Caco-2 (cell line): ENCODE measurements around the gene IL27RA. TPM values are rescaled to one million over a fixed set of nuclear protein-coding genes. Genes with fewer than 3 reads are reported as not detected.

Source experiments
- BruUV-seq: library from RNA; stranded (reverse); fragments of 400-500 nt; replicated peaks from 2 replicates; lab custom pipeline; 2021; lab: Mats Ljungman, UMichigan
- CTCF ChIA-PET: fragments of 300-600 bp; sonication (Branson Sonifier 250); formaldehyde crosslinking; loops from one replicate; lab custom pipeline; 2022; ENCODE audit warnings: antibody characterized with exemption; lab: Charles Lee
- POLR2A ChIA-PET: fragments of 300-600 bp; sonication (Branson Sonifier 250); formaldehyde crosslinking; loops from one replicate; lab custom pipeline; 2022; ENCODE audit warnings: antibody characterized with exemption; lab: Charles Lee
- DNase-seq, 2 experiments: peaks; one replicate each; pipeline versions ENCODE4 v3.0.0 to v3.0.0-alpha.2; 2020 to 2022
- H3K27me3 ChIP-seq: replicated peaks from 2 replicates; pipeline ENCODE4 v1.6.0; 2011; ENCODE audit warnings: low read length; ENCODE audit not compliant: control insufficient read depth, insufficient read depth
- H3K36me3 ChIP-seq: 2 replicates; pipeline ENCODE4 v1.5.1; 2011; ENCODE audit warnings: low read length; ENCODE audit not compliant: control insufficient read depth, insufficient read depth
- H3K4me1 ChIP-seq: fragments of 250-450 bp; sonication (Bioruptor Pico); 2 replicates; pipeline ENCODE4 v1.5.1; 2020; ENCODE audit warnings: mild to moderate bottlenecking
- H3K4me3 ChIP-seq: 2 replicates; pipeline ENCODE4 v1.5.1; 2011; ENCODE audit warnings: low read depth, mild to moderate bottlenecking, control low read depth, low read length
- H3K9me3 ChIP-seq: fragments of 250-450 bp; sonication (Bioruptor Pico); 2 replicates; pipeline ENCODE4 v1.5.1; 2020; ENCODE audit warnings: mild to moderate bottlenecking, moderate library complexity
- H3K27ac Mint-ChIP-seq: one replicate; pipeline ENCODE4 v1.8.0; 2022; ENCODE audit warnings: mixed read lengths; ENCODE audit not compliant: unreplicated experiment
- H3K27me3 Mint-ChIP-seq: one replicate; pipeline ENCODE4 v1.8.0; 2022; ENCODE audit warnings: mixed read lengths; ENCODE audit not compliant: insufficient read depth, unreplicated experiment
- H3K36me3 Mint-ChIP-seq: one replicate; pipeline ENCODE4 v1.8.0; 2022; ENCODE audit warnings: mild to moderate bottlenecking, mixed read lengths; ENCODE audit not compliant: insufficient read depth, unreplicated experiment
- H3K4me1 Mint-ChIP-seq: one replicate; pipeline ENCODE4 v1.8.0; 2022; ENCODE audit warnings: low read depth, mixed read lengths; ENCODE audit not compliant: unreplicated experiment
- H3K4me3 Mint-ChIP-seq: one replicate; pipeline ENCODE4 v1.8.0; 2022; ENCODE audit warnings: mild to moderate bottlenecking, moderate library complexity, mixed read lengths; ENCODE audit not compliant: unreplicated experiment
- H3K9me3 Mint-ChIP-seq: one replicate; pipeline ENCODE4 v1.8.0; 2022; ENCODE audit warnings: mixed read lengths; ENCODE audit not compliant: unreplicated experiment
- CTCF ChIP-seq, 2 experiments: fragments of 200-600 bp in 1 of 2; IDR thresholded peaks; 1 replicate in 1 of 2; 2 replicates in 1 of 2; pipeline versions ENCODE4 v1.5.1 to v1.8.0; 2011 to 2022; ENCODE audit warnings: antibody characterized with exemption in 1 of 2, control low read depth in 1 of 2, inconsistent platforms in 1 of 2, low read depth in 1 of 2, low read length in 1 of 2, mild to moderate bottlenecking in 1 of 2, moderate library complexity in 1 of 2; ENCODE audit not compliant: insufficient read depth in 1 of 2, severe bottlenecking in 1 of 2, unreplicated experiment in 1 of 2
- intact Hi-C: fragments of 100-400 bp; cut with micrococcal nuclease; formaldehyde crosslinking; loops from one replicate; pipeline ENCODE4 v1.10.0; 2022; ENCODE audit not compliant: unreplicated experiment
- total RNA-seq: library from RNA; stranded (reverse); gene quantifications from 2 replicates; pipeline ENCODE4 v1.2.3, GENCODE V29; 2022

The IL27RA gene
- total RNA-seq, 1 experiment from 2014 or later: 4.7 TPM

GRCh38 chr19:14088634-14089411 is 57.3 kb downstream of the IL27RA start:
- Histone ChIP-seq H3K4me3 (peak overlapping the region; percentile 63), H3K36me3 (no peaks in the 10 kb centered on the region), H3K9me3 (peaks cover 6% of the 10 kb centered on the region; the same call in 1 of the 2 replicates), H3K27me3 (no peaks in the 10 kb centered on the region), H3K4me1 (no peaks in the 10 kb centered on the region)
- ChIA-PET CTCF (no interaction called here), POLR2A (no interaction called here)
- H3K9me3 Mint-ChIP-seq: no peaks in the 10 kb centered on the region
- H3K4me3 Mint-ChIP-seq: peak overlapping the region; percentile 76
- H3K27ac Mint-ChIP-seq: peak overlapping the region; percentile 29
- peaks cover 28% of the 10 kb centered on the region for H3K36me3 Mint-ChIP-seq
- no peak for TF ChIP-seq CTCF (IDR thresholded peaks at IDR 0.05; ENCODE audit: insufficient read depth in 1 of 2, low read depth in 1 of 2, low read length in 1 of 2, severe bottlenecking in 1 of 2, unreplicated experiment in 1 of 2)
- H3K4me1 Mint-ChIP-seq: peaks cover 14% of the 10 kb centered on the region
- TSS peak; percentile 24 for BruUV-seq
- no peak for DNase-seq
- H3K27me3 Mint-ChIP-seq: no peaks in the 10 kb centered on the region
- intact Hi-C loops: no loop called here

GRCh38 chr19:14089412-14089661 is 57.8 kb downstream of the IL27RA start:
- peak overlapping the region; percentile 76 for H3K4me3 Mint-ChIP-seq
- H3K27ac Mint-ChIP-seq: peak overlapping the region; percentile 29
- no peaks in the 10 kb centered on the region for H3K27me3 Mint-ChIP-seq
- no peaks in the 10 kb centered on the region for H3K36me3 ChIP-seq
- no peak for DNase-seq
- H3K36me3 Mint-ChIP-seq: peaks cover 30% of the 10 kb centered on the region
- intact Hi-C loops: no loop called here
- no peaks in the 10 kb centered on the region for H3K4me1 ChIP-seq
- BruUV-seq: no TSS peak
- H3K4me3 ChIP-seq: peak overlapping the region; percentile 63
- H3K9me3 Mint-ChIP-seq: no peaks in the 10 kb centered on the region
- ChIA-PET CTCF (no interaction called here), POLR2A (no interaction called here)
- H3K4me1 Mint-ChIP-seq: peaks cover 14% of the 10 kb centered on the region
- no peaks in the 10 kb centered on the region for H3K27me3 ChIP-seq
- TF ChIP-seq CTCF (IDR thresholded peaks at IDR 0.05; ENCODE audit: insufficient read depth in 1 of 2, low read depth in 1 of 2, low read length in 1 of 2, severe bottlenecking in 1 of 2, unreplicated experiment in 1 of 2): peak in 1 of 2 experiments; percentile 14
- peaks cover 7% of the 10 kb centered on the region; the same call in 1 of the 2 replicates for H3K9me3 ChIP-seq

- BruUV-seq: no TSS peak
- CTCF ChIA-PET: interaction anchor here (0.8 kb wide), 1 partner anchor 47 kb away, joined by 7 read pairs; the partner anchor contains the start of gene ASF1B
- intact Hi-C loops: no loop called here
These were observed 58.3 kb downstream of the IL27RA start for GRCh38 chr19:14089662-14090508.

More at GRCh38 chr19:14089662-14090508, 58.3 kb downstream of the IL27RA start:
- H3K36me3 ChIP-seq: no peaks in the 10 kb centered on the region
- no peak for TF ChIP-seq CTCF (IDR thresholded peaks at IDR 0.05; ENCODE audit: insufficient read depth in 1 of 2, low read depth in 1 of 2, low read length in 1 of 2, severe bottlenecking in 1 of 2, unreplicated experiment in 1 of 2)
- peaks cover 36% of the 10 kb centered on the region for H3K36me3 Mint-ChIP-seq
- peak; percentile 62 to 69 for DNase-seq
- H3K27me3 Mint-ChIP-seq: no peaks in the 10 kb centered on the region
- peak overlapping the region; percentile 29 for H3K27ac Mint-ChIP-seq
- POLR2A ChIA-PET: interaction anchor here (0.6 to 0.7 kb wide), 2 partner anchors 239 to 600 kb away, joined by 4 to 6 read pairs; partner anchors contain the start of gene ZNF333
- H3K27me3 ChIP-seq: no peaks in the 10 kb centered on the region
- peaks cover 14% of the 10 kb centered on the region for H3K4me1 Mint-ChIP-seq
- peak overlapping the region; percentile 76 for H3K4me3 Mint-ChIP-seq
- H3K4me1 ChIP-seq: no peaks in the 10 kb centered on the region
- peaks cover 7% of the 10 kb centered on the region; the same call in 1 of the 2 replicates for H3K9me3 ChIP-seq
- H3K4me3 ChIP-seq: peak overlapping the region; percentile 63
- H3K9me3 Mint-ChIP-seq: no peaks in the 10 kb centered on the region
